ENCODE results near the gene FBXO24.

FBXO24 gene

GRCh38 chr7:100620239-100620638 lies 34.1 kb downstream of the FBXO24 start:
- no peaks in the 10 kb centered on the region for H3K9me3 ChIP-seq (ENCODE audit: insufficient read depth, low read depth, low read length)
- TF ChIP-seq CTCF (conservative IDR thresholded peaks at IDR 0.05; ENCODE audit: low read length) (no peak), EZH2phosphoT487 (IDR thresholded peaks at IDR 0.05; ENCODE audit: borderline replicate concordance) (no peak)

GRCh38 chr7:100620804-100621203 lies 34.7 kb downstream of the FBXO24 start:
- Histone ChIP-seq H3K9ac (ENCODE audit: low read depth, low read length, poor library complexity, severe bottlenecking) (no peak overlapping the region), H3K9me2 (replicated peaks; ENCODE audit: low read depth, low read length) (no peaks in the 10 kb centered on the region), H3K79me2 (ENCODE audit: insufficient read depth, low read length) (no peaks in the 10 kb centered on the region), H3K4me3 (ENCODE audit: low read length, poor library complexity, severe bottlenecking) (no peak overlapping the region), H3K4me1 (ENCODE audit: insufficient read depth, low read length, poor library complexity, severe bottlenecking) (no peaks in the 10 kb centered on the region), H3F3A (ENCODE audit: low read depth) (no peaks in the 10 kb centered on the region), H4K20me1 (ENCODE audit: insufficient read depth, low read length, poor library complexity, severe bottlenecking) (no peaks in the 10 kb centered on the region), H3K36me3 (ENCODE audit: insufficient read depth, low read length) (no peaks in the 10 kb centered on the region), H3K9me3 (ENCODE audit: insufficient read depth, low read depth, low read length) (no peaks in the 10 kb centered on the region), H3K27me3 (ENCODE audit: insufficient read depth, low read length, poor library complexity, severe bottlenecking) (no peaks in the 10 kb centered on the region), H3K4me2 (ENCODE audit: low read depth, low read length, poor library complexity, severe bottlenecking) (no peak overlapping the region), H2AFZ (ENCODE audit: low read length) (no peak overlapping the region)
- TF ChIP-seq CTCF (conservative IDR thresholded peaks at IDR 0.05; ENCODE audit: low read length) (no peak), EZH2phosphoT487 (IDR thresholded peaks at IDR 0.05; ENCODE audit: borderline replicate concordance) (no peak)

More at GRCh38 chr7:100620239-100620638, 34.1 kb downstream of the FBXO24 start:
- Histone ChIP-seq H3K36me3 (ENCODE audit: insufficient read depth, low read length) (no peaks in the 10 kb centered on the region), H3K9me2 (replicated peaks; ENCODE audit: low read depth, low read length) (no peaks in the 10 kb centered on the region), H2AFZ (ENCODE audit: low read length) (no peak overlapping the region), H4K20me1 (ENCODE audit: insufficient read depth, low read length, poor library complexity, severe bottlenecking) (no peaks in the 10 kb centered on the region), H3K79me2 (ENCODE audit: insufficient read depth, low read length) (no peaks in the 10 kb centered on the region), H3K4me3 (ENCODE audit: low read length, poor library complexity, severe bottlenecking) (no peak overlapping the region), H3K9ac (ENCODE audit: low read depth, low read length, poor library complexity, severe bottlenecking) (no peak overlapping the region), H3F3A (ENCODE audit: low read depth) (no peaks in the 10 kb centered on the region), H3K27me3 (ENCODE audit: insufficient read depth, low read length, poor library complexity, severe bottlenecking) (no peaks in the 10 kb centered on the region), H3K4me2 (ENCODE audit: low read depth, low read length, poor library complexity, severe bottlenecking) (no peak overlapping the region), H3K4me1 (ENCODE audit: insufficient read depth, low read length, poor library complexity, severe bottlenecking) (no peaks in the 10 kb centered on the region)

GRCh38 chr7:100621554-100621953 lies 35.4 kb downstream of the FBXO24 start:
- H3K36me3 ChIP-seq (ENCODE audit: insufficient read depth, low read length), result no peaks in the 10 kb centered on the region
- H3K27me3 ChIP-seq (ENCODE audit: insufficient read depth, low read length, poor library complexity, severe bottlenecking), result no peaks in the 10 kb centered on the region
- no peaks in the 10 kb centered on the region for H3K9me3 ChIP-seq (ENCODE audit: insufficient read depth, low read depth, low read length)
- H4K20me1 ChIP-seq (ENCODE audit: insufficient read depth, low read length, poor library complexity, severe bottlenecking), result no peaks in the 10 kb centered on the region
- no peaks in the 10 kb centered on the region for H3K9me2 ChIP-seq (replicated peaks; ENCODE audit: low read depth, low read length)
- no peak overlapping the region for H3K9ac ChIP-seq (ENCODE audit: low read depth, low read length, poor library complexity, severe bottlenecking)
- H3K79me2 ChIP-seq (ENCODE audit: insufficient read depth, low read length), result no peaks in the 10 kb centered on the region
- no peak overlapping the region for H3K4me2 ChIP-seq (ENCODE audit: low read depth, low read length, poor library complexity, severe bottlenecking)
- H3F3A ChIP-seq (ENCODE audit: low read depth), result no peaks in the 10 kb centered on the region
- H2AFZ ChIP-seq (ENCODE audit: low read length), result no peak overlapping the region
- no peak overlapping the region for H3K4me3 ChIP-seq (ENCODE audit: low read length, poor library complexity, severe bottlenecking)
- no peaks in the 10 kb centered on the region for H3K4me1 ChIP-seq (ENCODE audit: insufficient read depth, low read length, poor library complexity, severe bottlenecking)
- no peak for TF ChIP-seq EZH2phosphoT487 (IDR thresholded peaks at IDR 0.05; ENCODE audit: borderline replicate concordance)
- TF ChIP-seq CTCF (conservative IDR thresholded peaks at IDR 0.05; ENCODE audit: low read length), result no peak

All from Loucy (cell line).